GM10847 (cell line): ENCODE results near the gene TOE1.

Source experiments
- POLR2A ChIP-seq: IDR thresholded peaks from 2 replicates; pipeline ENCODE4 v1.6.1; 2011; ENCODE audit not compliant: insufficient read length; ENCODE audit errors: extremely low read depth

Gene TOE1

DNA sequence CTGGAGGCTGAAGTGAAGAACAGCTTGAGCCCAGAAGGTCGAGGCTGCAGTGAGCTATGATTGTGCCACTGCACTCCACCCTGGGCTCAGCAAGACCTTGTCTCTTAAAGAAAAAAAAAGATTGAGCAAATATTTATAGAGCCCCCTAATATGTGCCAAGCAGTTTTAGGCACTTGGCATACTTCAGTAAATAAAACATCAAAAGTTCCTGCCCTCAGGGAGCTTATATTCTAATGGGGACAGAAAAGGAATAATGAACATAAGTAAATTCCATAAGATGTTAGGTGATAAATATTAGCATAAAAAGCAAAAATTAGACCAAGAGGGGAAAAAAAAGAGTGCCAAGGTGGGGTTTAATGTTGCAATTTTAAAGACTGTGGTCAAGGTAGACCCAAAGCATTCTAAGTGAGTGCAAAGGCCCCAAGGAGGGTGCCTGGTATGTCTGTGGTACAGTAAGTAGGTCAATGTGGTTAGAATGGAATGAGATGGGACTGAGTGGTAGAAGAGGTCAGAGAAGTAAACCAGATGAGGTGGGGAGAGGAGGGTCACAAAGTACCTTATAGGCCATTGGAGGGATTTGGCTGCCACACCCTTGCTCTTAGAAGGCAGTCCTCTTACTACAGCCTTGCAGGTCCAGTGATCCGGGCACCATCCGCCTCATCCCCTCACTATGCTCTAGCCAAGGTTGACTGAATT, 2.2 kb upstream of the TOE1 start:
- no peak for TF ChIP-seq POLR2A

DNA sequence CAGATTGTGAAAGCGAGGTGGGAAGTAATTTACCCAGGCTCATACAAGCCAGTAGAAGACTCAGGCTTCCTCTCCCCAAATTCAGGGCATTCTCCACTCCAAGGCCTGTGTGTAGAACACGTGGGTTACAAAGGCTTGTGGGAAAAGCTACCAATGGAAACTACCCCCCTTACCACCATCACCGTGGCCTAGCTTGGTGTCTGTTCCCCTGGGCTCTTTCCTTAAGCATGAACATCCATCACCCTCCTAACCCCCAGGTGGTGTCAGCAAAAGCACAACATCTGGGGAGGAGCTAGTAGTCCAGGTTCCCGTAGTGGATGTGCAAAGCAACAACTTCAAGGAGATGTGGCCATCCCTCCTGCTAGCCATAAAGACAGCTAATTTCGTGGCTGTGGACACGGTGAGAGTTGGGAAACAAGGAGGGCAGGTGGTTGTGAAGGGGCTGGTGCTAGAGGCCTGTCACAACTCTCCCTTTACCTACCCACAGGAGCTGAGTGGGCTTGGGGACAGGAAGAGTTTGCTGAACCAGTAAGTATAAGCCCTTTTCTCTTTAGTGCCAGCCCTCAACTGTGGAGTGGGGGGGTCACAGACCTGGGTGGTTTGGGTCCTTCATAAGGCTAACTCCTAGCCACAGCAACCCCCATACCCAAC, 971 bp downstream of the TOE1 start:
- TF ChIP-seq POLR2A, result no peak

- no peak for TF ChIP-seq POLR2A
Measured at GRCh38 chr1:45344499-45344898, 4.5 kb downstream of the TOE1 start.

DNA sequence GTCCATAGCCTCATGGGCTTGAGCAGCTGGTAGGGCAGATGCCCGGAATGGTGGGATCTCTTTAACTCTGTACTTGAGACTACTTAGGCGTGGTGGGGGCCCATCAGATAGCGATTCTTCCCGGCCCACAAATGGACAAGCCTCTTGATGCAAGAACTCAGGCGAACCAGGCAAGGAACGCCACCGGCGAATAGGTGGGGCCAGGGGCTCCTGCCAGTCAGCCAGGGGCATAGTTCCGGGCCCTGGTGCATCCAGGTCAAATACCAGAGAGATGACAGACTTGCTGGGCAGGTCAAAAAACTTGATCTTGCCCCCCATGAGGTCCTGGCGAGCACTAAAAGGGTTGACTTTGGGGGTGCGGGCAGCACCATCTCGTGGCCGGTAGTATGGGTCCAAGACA, 5.0 kb downstream of the TOE1 start:
- TF ChIP-seq POLR2A, result no peak

- TF ChIP-seq POLR2A, result no peak
Measured at GRCh38 chr1:45346473-45346872, 6.5 kb downstream of the TOE1 start.

DNA sequence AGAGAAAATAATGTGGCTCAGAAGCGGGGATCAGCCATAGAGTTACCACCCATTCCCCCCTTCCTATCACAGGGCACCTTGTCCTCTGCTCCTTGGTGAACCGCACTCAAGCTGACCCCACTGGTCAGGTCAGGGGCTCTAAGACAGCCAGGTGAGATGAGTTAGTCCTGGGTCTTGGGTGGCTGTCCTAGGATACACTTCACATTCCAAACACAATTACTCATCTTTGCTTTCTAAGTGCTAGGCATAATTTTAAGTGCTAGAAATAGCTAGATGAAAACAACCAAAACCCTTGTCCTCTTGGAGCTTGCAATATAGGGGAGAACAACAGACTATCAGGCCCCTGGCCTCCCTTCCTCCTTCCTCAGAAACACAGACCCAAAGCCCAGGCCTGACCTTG, 8.1 kb downstream of the TOE1 start:
- TF ChIP-seq POLR2A, result no peak

DNA sequence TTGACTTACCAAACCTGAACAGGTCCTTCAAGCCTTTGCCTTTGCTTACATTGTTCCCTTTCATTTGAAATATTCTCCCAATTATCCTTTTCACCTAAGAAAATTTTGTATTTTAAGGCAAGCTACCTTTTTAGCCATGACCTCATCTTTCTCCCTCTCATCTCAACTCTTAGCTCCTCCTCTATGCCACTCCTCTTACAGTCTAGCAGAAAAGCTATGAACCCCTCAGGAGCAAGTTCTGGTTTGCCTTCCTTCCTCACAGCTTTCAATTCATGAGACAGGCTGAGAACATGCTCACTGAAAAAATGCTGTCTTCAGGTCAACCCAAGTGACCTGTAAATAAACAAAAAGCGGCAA, 8.6 kb downstream of the TOE1 start:
- TF ChIP-seq POLR2A, result no peak

DNA sequence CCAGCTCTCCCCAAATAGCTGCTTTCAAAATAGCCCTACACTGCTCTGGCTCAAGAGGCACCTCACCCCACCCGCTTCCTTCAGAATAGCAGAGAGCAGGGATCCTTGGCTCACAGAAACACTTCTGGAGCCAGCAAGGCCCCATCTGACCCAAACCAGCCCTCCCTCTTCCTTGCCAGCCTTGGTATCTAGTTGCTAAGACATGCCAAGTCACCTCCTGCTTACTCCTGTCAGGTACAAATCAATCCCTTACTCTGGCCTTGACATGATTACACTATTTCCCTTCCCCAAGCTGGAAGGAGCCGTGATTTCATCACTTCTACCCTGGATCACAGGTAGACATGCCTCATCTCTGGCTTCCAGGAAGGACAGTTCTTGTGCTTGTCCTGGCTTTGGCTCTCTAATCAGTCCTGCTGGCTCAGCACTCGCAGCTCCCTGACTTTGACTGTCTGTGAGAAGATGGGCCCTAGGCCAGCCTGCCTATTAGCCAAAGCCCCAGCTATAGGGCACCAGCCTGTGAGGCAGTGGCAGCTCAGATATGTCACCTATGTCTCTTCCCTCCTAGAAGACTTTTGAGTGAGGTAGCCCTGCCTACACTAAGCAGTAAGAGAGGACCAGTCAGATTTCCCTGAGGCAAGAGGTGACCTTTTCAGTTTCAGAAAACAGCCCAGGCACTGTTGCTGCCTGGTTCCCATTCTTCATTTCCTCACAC, 9.2 kb downstream of the TOE1 start:
- TF ChIP-seq POLR2A, result no peak

DNA sequence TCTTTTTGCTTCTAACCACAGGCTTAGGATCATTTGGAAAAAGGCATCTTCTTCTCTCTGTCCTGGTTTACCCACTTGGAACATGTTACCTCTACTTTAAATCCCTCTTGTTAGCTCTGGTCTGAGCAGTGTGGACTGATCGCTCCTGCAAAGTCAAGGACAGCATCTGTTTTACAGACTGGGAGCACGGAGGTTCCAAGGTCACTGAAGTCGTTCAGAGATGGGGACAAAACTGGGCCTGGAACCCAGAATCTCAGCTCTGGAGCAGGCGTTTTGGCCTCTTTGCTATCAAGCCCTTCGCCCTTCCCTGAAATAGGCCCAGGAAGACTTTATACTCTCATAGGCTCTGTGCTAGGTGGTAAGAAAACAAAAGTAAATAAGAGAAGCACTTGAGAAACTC, 11.5 kb downstream of the TOE1 start:
- TF ChIP-seq POLR2A, result no peak

DNA sequence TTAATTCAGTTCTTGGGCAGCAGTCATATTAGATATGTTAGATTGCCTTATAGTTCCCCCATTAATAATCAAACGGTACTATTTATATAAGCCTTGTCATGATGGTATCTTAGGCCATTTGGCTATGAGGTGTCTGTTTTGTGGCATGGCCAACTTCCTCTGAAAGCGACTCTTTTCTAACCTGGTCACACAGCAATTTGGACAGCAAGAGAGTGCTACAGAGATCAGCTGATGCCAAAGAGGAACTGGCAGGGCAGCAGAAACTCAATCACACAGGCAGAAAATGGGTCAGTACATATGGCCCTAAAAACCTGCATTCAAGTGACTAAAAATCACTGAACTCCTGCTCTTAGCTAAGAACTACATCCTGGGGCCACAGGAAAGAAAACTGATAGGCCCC, 13.7 kb downstream of the TOE1 start:
- no peak for TF ChIP-seq POLR2A

GRCh38 chr1:45354838-45355237, 14.9 kb downstream of the TOE1 start:
- no peak for TF ChIP-seq POLR2A

DNA sequence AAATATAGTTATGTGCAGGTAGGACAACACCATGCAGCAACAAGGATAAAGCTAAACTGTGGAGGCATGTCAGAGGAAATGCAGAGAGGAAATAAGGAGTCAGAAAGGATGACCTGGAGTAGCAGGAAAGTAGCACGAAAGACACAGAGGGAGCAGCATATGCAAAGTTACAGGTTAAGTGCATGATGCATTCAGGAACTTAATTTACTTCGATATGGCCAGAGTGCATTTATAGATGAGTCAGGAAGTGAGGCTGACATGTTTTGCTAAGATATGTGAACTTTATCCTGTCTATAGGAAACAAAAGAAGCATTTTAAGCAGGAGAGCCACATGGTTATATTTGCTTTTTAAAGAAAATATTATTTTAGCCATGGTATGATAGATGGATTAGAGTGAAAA, 15.7 kb downstream of the TOE1 start:
- TF ChIP-seq POLR2A, result no peak

DNA sequence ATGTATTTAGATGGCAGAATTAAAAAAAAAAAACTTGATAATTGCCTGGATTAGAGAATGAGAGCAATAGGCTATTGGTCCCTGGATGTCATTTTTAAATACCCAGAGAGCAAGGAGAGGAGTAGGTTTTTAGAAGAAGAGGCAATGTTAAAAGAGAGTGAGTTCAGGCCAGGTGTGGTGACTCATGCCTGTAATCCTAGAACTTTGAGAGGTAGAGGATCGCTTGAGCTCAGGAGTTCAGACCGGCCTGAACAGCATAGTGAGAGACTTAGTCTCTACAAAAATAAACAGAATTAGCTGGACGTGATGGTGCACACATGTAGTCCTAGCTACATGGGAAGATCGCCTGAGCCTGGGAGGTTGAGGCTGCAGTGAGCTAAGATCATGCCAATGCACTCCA, 16.2 kb downstream of the TOE1 start:
- no peak for TF ChIP-seq POLR2A

DNA sequence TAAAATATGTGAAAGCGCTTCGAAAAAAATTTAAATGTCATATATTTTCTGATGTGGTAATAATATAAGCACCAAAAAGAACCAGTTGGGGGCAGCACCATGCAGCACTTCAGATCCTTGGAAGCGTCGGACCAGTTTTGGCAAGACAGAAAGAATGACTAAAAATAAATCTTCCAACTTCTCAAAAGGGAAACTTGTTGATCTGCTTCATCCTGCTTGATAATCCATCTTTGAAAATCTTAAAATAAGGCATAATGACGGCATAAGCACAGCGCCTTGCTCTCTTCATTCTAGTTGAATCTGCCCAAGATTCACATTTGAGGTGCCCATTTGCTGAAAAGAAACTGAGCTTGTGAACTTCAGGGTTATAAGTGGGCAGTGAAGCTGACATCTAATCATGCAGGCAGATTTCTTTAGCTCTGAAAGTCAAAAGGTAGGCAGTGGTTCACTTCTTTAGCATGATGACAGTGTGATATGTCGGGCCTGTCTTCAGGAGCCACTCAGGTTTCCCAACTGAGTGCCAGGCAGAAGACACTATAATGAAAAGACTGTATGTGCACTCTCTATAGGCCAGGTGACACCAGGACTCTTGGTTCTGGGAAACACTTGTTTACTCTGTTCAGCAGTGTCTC, 20.0 kb downstream of the TOE1 start:
- no peak for TF ChIP-seq POLR2A

DNA sequence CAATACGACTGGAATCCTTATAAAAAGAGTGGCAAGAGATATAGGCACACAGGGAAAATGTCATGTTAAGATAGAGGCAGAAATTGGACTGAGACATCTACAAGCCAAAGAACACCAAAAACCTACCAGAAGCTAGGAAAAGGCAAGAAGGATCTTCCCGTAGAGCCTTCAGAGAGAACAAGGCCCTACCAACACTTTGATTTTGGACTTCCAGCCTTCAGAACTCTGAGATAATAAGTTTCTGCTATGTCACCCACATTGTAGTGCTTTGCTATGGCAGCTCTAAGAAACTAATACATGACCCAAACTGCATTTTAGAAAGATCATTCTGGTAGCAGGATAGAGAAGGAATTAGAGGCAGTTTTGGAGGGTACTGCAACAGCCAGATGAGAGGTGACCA, 24.3 kb downstream of the TOE1 start:
- no peak for TF ChIP-seq POLR2A

DNA sequence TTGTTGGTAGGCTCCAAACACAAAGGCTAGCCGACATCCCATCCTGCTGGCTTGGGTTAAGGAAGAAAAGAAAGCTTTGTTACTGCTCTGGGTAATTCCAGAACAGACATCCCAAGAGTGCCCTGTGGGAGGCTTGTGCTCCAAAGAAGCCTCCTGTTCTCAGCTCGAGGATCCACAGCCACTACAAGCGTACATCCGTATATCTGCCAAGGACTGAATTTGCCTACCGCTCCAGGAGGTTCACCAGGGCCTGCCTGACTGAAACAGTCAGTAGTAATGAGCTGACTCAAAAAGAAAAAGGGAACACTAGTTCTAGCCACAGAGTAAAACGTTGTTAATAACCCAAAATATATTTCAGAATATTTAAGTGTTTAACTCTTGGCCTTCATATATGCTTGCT, 25.1 kb downstream of the TOE1 start:
- TF ChIP-seq POLR2A, result no peak
